Duodenal mucosa (tissue), 2 donors: ENCODE measurements around the gene HSD11B2.
A peak's percentile ranks its signal among the peaks of the same experiment; 100 is the strongest.

Experiments
- H3K27ac ChIP-seq: one replicate; pipeline ENCODE4 v1.7.0; 2013; ENCODE audit warnings: low read depth, low read length
- H3K27me3 ChIP-seq, 2 donors: one replicate each; pipeline ENCODE4 v1.7.0; 2013; ENCODE audit warnings: low read length in 2 of 2, control low read depth in 1 of 2; ENCODE audit not compliant: insufficient read depth in 2 of 2, control insufficient read depth in 1 of 2
- H3K36me3 ChIP-seq, 2 donors: one replicate each; pipeline ENCODE4 v1.7.0; 2013; ENCODE audit warnings: low read length in 2 of 2, control low read depth in 1 of 2; ENCODE audit not compliant: insufficient read depth in 2 of 2, control insufficient read depth in 1 of 2
- H3K4me1 ChIP-seq, 2 donors: one replicate each; pipeline ENCODE4 v1.7.0; 2013; ENCODE audit warnings: low read length in 2 of 2, control low read depth in 1 of 2; ENCODE audit not compliant: insufficient read depth in 2 of 2, control insufficient read depth in 1 of 2
- H3K4me3 ChIP-seq, 2 donors: one replicate each; pipeline ENCODE4 v1.7.0; 2013; ENCODE audit warnings: low read length in 2 of 2, low read depth in 1 of 2
- H3K9ac ChIP-seq, 2 donors: one replicate each; pipeline ENCODE4 v1.7.0; 2013; ENCODE audit warnings: low read length in 2 of 2, low read depth in 1 of 2
- H3K9me3 ChIP-seq, 2 donors: one replicate each; pipeline ENCODE4 v1.7.0; 2013; ENCODE audit warnings: low read length in 2 of 2, control low read depth in 1 of 2; ENCODE audit not compliant: control insufficient read depth in 1 of 2

HSD11B2 gene

DNA sequence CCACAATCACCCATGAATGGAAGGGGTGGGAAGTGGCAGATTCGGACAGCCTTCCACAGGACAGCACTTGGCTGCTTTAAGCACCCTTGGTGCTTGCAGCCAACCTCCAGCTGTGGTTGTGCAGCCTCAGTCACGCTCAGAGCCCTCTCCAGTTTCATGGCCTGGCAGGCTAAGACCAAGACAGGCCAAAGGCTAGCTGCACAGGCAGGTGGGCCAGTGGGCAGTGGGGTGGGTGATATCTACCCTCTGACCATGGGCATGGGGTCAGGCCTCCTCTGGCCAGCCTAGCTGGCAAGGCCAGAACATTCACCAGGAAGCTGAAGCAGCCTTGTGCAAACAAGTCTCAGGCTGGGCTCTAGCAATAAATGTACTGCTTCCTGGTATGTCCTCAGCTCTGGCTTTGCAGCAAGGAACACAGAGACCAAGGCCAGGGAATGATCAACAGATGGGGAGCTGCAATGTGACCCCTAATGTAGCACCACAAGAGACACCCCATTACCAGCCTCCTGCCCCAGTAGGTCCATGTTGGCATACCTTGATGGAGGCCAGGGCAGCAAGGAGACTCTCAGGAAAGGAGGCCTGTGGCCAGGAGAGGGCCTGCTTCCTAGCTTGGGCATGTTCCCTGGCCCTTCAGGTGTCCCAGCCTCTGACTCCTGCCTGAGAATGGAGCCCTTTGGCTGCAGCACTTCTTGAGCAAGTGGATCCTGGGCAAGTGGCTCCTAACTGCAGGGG lies 20.9 kb downstream of the HSD11B2 start:
- H3K4me1 ChIP-seq = peaks cover 83 to 90% of the 10 kb centered on the region in 2 donors
- H3K4me3 ChIP-seq = no peak overlapping the region
- peaks cover 7 to 39% of the 10 kb centered on the region in 2 donors for H3K36me3 ChIP-seq
- H3K27me3 ChIP-seq = no peaks in the 10 kb centered on the region
- peak overlapping the region; percentile 81 for H3K27ac ChIP-seq
- peak overlapping the region; percentile 58 to 69 for H3K9ac ChIP-seq
- H3K9me3 ChIP-seq = no peaks in the 10 kb centered on the region

DNA sequence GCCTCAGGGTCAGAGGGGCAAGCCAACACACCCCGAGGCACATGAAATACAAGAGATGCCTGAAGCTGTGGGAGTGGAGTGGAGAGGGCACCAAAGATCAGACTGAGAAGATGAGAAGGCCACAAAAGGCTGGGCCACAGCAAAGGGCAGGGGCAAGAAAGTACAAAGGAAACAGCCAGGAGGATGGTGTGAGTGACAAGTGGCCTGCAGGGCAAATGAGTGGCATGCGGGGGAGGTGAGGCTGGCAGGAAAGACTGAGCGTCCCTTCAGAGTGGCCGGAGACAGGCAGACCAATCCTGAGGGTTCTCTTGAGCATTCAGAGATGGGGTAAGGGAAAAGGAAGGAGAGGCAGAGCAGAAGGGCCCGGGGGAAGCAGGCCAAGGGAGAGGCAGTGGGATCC lies 23.2 kb downstream of the HSD11B2 start:
- H3K9ac ChIP-seq = peak overlapping the region in 1 of 2 donors; percentile 8
- H3K36me3 ChIP-seq = peaks cover 7 to 39% of the 10 kb centered on the region in 2 donors
- H3K9me3 ChIP-seq = no peaks in the 10 kb centered on the region
- H3K4me3 ChIP-seq = no peak overlapping the region
- no peak overlapping the region for H3K27ac ChIP-seq
- peaks cover 83 to 92% of the 10 kb centered on the region in 2 donors for H3K4me1 ChIP-seq
- no peaks in the 10 kb centered on the region for H3K27me3 ChIP-seq

DNA sequence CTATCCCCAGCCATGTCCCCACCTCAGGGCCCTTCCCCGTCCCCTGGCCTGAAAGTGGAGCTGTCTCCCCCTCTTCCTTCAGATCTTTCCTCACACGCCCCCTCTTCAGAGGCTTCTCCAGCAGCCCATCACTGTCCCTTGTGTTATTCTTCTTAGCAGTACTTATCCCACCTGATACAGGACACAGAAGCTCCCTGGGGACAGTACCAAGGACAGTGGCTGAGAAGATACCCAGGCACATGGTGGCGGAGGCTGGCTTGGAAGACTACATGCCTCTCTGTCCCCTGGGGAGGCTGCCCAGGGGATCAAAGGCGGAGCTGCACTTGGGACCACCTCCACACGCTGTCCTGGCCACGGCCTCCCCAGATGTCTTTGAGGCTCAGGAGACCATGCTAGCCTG lies 23.9 kb downstream of the HSD11B2 start:
- no peak overlapping the region for H3K27ac ChIP-seq
- H3K9me3 ChIP-seq = no peaks in the 10 kb centered on the region
- peak overlapping the region in 1 of 2 donors; percentile 18 for H3K9ac ChIP-seq
- no peak overlapping the region for H3K4me3 ChIP-seq
- H3K4me1 ChIP-seq = peaks cover 83 to 92% of the 10 kb centered on the region in 2 donors
- peaks cover 7 to 31% of the 10 kb centered on the region in 2 donors for H3K36me3 ChIP-seq
- no peaks in the 10 kb centered on the region for H3K27me3 ChIP-seq

DNA sequence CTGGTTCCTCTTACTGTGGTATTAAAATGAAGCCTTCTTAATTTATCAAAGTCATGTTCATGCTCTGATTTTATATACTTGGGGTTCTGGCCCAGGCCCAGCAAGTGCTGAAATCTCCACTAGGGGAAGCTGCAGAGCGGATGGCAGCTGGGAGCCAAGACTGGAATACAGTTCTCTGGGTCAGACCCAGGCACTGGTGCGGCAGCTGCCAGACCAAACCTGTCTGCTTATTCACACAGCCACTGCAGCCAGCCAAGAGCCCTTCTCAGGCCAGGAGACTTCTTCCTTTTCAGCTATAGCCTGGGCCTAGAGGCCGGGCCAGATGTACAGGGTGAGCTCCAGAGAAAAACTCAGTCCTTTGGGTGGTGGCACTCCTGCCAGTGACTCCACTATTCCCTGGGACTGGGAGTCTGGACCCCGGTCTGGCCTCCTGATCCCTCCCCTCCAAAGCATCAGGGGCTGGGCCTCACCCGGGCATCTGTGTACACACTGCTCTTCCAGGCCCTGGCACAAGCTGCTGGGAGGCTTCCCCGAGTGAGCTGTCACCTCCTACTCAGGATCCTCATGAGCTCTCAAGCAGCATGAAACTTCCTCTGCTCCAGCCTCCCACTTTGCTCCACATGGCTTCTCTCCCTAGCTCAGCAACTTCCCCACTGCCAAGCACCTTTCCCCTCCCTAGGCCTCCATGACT lies 25.6 kb downstream of the HSD11B2 start:
- no peaks in the 10 kb centered on the region for H3K9me3 ChIP-seq
- peaks cover 85 to 93% of the 10 kb centered on the region in 2 donors for H3K4me1 ChIP-seq
- H3K27ac ChIP-seq = peak overlapping the region; percentile 47
- peaks cover 7 to 20% of the 10 kb centered on the region in 2 donors for H3K36me3 ChIP-seq
- H3K9ac ChIP-seq = peak overlapping the region; percentile 39 to 54
- H3K27me3 ChIP-seq = no peaks in the 10 kb centered on the region
- H3K4me3 ChIP-seq = peak overlapping the region in 1 of 2 donors; percentile 62

DNA sequence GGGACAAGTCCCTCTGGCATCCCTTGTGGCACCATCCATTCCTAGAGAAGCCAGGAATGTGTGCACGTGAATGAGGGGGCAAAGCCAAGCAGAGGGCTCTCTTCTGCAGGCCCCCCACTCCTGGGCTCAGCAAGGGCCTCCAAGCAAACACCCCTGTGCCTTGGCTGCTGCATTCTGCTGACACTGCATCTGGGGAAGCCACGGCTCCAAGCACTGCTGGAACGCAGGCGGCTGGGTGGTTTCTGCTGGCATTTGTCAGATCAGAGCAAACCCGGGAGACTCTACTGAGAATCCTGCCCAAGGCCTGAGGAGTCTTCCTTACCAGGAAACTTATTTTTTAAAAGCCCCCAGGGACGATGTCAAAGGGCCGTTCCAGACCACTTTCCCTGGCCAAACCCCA lies 26.7 kb downstream of the HSD11B2 start:
- peak overlapping the region; percentile 55 to 94 for H3K9ac ChIP-seq
- peaks cover 83 to 87% of the 10 kb centered on the region in 2 donors for H3K4me1 ChIP-seq
- peak overlapping the region in 1 of 2 donors; percentile 62 for H3K4me3 ChIP-seq
- no peaks in the 10 kb centered on the region for H3K9me3 ChIP-seq
- no peaks in the 10 kb centered on the region for H3K27me3 ChIP-seq
- peaks cover 7 to 10% of the 10 kb centered on the region in 2 donors for H3K36me3 ChIP-seq
- no peak overlapping the region for H3K27ac ChIP-seq

DNA sequence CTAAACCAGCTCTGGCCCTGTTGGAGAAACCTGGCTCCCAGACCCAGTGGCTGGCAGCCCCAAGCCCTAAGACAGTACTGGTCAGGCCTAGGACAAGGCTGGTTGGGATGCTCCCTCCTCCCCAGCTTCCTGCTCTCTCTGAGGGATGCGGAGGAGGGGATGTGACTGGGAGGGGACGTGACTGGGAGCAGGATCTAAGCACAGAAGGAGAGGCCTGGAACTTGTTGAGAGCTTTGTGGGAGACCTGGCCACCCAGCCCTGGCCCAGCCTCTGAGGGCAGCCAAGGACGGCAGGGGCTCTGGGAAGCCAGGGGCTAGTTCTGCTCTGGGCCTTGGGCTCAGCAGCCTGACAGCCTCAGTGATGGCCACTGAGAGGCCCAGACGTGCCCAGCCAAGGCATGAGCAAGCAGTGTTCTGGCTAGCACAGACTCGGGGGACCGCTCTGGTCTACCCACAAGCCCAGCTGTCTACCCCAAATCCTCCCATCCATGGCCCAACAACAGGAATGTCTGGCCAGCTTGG lies 27.3 kb downstream of the HSD11B2 start:
- Histone ChIP-seq H3K36me3 (peaks cover 4% of the 10 kb centered on the region in 2 donors), H3K9ac (peak overlapping the region; percentile 55 to 94), H3K4me3 (peak overlapping the region; percentile 46 to 62)

DNA sequence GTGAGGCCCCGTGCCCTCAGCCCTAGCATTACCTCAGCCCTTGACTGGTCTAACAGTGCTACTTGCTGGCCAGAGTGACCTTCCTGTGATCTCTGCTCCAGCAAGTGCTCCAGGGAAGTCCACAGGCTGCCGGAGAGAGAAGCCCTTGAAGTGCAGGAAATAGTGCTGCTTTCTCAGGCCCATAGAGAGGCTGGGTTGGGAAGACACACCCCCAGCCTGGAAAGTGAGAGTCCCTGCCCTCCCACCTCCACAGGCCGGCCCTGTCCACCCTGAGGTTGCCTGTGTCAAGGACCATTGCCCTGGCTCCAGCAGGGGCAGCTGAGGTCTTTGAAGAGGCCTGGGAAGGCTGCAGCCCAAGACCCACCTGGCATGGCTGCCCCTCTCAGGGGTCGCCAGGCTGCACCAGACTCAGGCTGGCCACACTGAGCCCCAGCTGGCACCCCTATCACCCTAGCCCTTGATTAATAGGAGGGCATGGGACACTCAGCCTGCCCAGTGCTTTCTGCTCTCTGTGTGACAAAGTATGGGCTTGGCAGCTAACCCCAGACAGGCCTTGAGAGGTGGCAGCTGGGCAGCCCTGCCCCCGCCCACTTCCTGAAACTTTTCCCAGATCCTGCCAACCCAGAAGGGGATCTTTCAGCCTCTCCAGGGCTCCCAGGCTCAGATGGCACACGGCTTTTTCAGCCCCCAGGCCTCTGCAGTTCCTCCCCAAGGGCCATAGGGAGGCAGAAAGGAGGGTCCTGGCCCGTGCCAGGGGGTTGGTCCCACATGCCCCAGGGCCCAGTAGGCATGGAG lies 28.3 kb downstream of the HSD11B2 start:
- Histone ChIP-seq H3K4me1 (peaks cover 77 to 87% of the 10 kb centered on the region in 2 donors), H3K36me3 (no peaks in the 10 kb centered on the region), H3K9ac (peak overlapping the region; percentile 55 to 94), H3K9me3 (no peaks in the 10 kb centered on the region), H3K27ac (peak overlapping the region; percentile 90), H3K4me3 (peak overlapping the region; percentile 46 to 62), H3K27me3 (no peaks in the 10 kb centered on the region)

More for the DNA sequence above, 27.3 kb downstream of the HSD11B2 start:
- Histone ChIP-seq H3K27me3 (no peaks in the 10 kb centered on the region), H3K4me1 (peaks cover 81 to 87% of the 10 kb centered on the region in 2 donors), H3K9me3 (no peaks in the 10 kb centered on the region), H3K27ac (peak overlapping the region; percentile 90)

DNA sequence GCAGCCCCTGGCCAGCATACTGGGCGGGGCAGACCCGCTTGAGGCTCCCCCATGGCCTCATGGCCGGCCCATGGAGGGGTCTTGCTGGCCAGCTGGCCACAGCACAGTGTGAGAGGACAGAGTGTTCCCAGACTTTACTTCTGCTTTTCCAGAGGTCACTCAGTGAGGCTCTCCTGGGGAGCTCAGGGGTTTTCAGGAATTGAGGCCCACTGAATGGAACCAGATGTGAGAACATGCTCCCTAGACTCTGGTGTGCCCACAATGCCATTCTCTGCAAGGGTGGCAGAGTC lies 28.9 kb downstream of the HSD11B2 start:
- peak overlapping the region; percentile 55 to 94 for H3K9ac ChIP-seq
- H3K9me3 ChIP-seq = no peaks in the 10 kb centered on the region
- peaks cover 80 to 88% of the 10 kb centered on the region in 2 donors for H3K4me1 ChIP-seq
- H3K4me3 ChIP-seq = peak overlapping the region in 1 of 2 donors; percentile 37
- peak overlapping the region; percentile 90 for H3K27ac ChIP-seq
- no peaks in the 10 kb centered on the region for H3K36me3 ChIP-seq
- H3K27me3 ChIP-seq = no peaks in the 10 kb centered on the region

DNA sequence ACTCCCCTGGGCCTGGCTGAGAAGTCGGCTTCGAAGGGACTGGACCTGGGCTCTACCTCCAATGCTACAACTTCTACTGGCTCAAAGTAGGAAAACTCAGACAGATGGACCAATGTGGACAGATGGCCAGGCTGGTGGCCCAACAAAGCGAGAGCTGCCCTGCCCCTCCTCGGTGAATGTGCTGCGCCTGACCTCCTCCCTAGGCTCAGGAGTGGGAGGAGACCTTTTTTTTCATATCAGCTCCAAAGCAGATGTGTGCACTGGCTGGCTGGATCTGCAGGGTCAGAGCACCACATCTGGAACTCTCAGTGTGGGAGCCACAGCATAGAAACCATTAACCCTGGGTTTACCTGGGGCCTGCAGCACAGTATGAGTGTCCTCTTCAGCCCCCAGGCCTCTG lies 29.2 kb downstream of the HSD11B2 start:
- Histone ChIP-seq H3K9me3 (no peaks in the 10 kb centered on the region), H3K9ac (peak overlapping the region; percentile 55 to 94), H3K27ac (peak overlapping the region; percentile 90), H3K36me3 (no peaks in the 10 kb centered on the region), H3K4me1 (peaks cover 84 to 91% of the 10 kb centered on the region in 2 donors), H3K4me3 (peak overlapping the region in 1 of 2 donors; percentile 37), H3K27me3 (no peaks in the 10 kb centered on the region)
